Measurements from ENCODE around the gene LBH. TPM values are rescaled to one million over a fixed set of nuclear protein-coding genes. Genes with fewer than 3 reads are reported as not detected.

The LBH gene
- total RNA-seq, 2 donors from 2014 or later = 8.7 to 16.1 TPM

DNA sequence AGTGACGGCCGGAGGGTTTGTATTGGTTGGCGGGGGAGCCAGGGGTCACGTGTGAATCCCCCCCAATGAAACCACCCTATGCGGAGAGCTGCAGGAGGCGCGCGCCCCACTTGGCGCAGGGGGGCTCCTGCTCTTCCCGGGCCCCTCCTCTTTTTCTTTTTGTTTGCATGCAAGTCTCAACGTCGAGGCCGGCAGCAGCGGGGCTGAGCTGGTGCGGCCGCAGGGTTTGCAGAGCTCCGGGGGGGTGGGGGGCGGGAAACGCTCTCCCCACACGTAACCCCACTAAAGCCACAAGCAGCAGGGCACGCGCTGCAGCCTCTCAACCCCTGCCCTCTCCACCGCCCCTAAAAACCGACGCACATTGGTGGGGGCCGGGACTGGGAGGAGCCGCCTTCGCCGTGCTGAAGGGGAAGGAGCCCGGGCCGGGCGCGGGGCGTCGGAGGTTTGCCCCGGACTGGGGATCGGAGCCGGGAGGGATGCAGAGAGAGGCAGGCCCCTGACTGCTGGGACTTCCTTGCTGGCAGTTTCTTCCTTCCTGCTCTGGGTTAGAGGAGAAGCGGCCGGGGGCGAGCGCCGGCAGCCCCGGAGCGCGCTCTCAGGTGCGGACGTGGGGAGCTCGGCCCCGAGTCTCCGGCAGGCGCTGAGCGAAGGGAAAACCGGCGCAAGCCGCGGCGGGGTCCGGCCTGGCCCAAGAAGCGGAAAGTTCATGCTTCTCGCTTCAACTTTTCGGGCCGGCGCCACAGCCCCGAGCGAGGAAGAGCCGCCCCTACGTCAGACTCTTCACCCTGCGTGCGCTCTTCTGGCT lies 864 bp downstream of the LBH start:
- Histone ChIP-seq H3K9ac (ENCODE audit: low read depth in 2 of 2, low read length in 2 of 2) (peak overlapping the region; percentile 58 to 80), H3K27me3 (peaks cover 30% of the 10 kb centered on the region)
- TF ChIP-seq, protein P1, sequence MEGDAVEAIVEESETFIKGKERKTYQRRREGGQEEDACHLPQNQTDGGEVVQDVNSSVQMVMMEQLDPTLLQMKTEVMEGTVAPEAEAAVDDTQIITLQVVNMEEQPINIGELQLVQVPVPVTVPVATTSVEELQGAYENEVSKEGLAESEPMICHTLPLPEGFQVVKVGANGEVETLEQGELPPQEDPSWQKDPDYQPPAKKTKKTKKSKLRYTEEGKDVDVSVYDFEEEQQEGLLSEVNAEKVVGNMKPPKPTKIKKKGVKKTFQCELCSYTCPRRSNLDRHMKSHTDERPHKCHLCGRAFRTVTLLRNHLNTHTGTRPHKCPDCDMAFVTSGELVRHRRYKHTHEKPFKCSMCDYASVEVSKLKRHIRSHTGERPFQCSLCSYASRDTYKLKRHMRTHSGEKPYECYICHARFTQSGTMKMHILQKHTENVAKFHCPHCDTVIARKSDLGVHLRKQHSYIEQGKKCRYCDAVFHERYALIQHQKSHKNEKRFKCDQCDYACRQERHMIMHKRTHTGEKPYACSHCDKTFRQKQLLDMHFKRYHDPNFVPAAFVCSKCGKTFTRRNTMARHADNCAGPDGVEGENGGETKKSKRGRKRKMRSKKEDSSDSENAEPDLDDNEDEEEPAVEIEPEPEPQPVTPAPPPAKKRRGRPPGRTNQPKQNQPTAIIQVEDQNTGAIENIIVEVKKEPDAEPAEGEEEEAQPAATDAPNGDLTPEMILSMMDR (IDR thresholded peaks at IDR 0.05) = no peak

DNA sequence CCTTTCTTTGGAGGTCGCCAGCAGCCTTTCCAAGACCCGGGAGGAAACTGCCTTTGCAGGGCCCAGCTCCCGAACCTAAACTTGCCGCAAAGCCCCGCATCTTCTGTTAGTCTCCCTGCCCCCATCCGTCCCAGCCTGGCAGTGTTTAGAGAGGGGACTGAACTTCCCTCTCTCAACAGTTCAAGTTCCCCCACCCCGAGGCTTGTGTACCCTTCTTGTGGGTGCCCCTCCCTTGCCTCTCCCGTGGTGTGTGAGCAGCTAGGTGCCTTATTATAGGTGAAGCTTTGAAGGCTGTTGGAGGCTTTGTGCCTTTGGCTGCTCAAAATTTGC lies 1.4 kb downstream of the LBH start:
- H3K4me3 ChIP-seq = peak overlapping the region; percentile 60
- H3K9me3 ChIP-seq = no peaks in the 10 kb centered on the region
- peaks cover 30% of the 10 kb centered on the region for H3K27me3 ChIP-seq
- TF ChIP-seq, protein P1 (IDR thresholded peaks at IDR 0.05) = no peak
- no peaks in the 10 kb centered on the region for H3K4me1 ChIP-seq
- H3K9ac ChIP-seq (ENCODE audit: low read depth in 2 of 2, low read length in 2 of 2) = peak overlapping the region; percentile 54 to 58
- intact Hi-C loops (cut with DNase I) = loop anchor here (10.0 kb wide), 1 partner anchor 212 kb away; the partner anchor contains the start of gene LCLAT1
- no peaks in the 10 kb centered on the region for H3K36me3 ChIP-seq
- peak overlapping the region; percentile 76 for H3K27ac ChIP-seq
- no peak for DNase-seq

More for the DNA sequence above, 864 bp downstream of the LBH start:
- no peaks in the 10 kb centered on the region for H3K36me3 ChIP-seq
- peak; percentile 59 for DNase-seq
- no peaks in the 10 kb centered on the region for H3K4me1 ChIP-seq
- intact Hi-C loops (cut with DNase I) = loop anchor here (10.0 kb wide), 1 partner anchor 213 kb away; the partner anchor contains the start of gene LCLAT1
- peak overlapping the region; percentile 76 for H3K27ac ChIP-seq
- peak overlapping the region; percentile 60 for H3K4me3 ChIP-seq
- no peaks in the 10 kb centered on the region for H3K9me3 ChIP-seq

DNA sequence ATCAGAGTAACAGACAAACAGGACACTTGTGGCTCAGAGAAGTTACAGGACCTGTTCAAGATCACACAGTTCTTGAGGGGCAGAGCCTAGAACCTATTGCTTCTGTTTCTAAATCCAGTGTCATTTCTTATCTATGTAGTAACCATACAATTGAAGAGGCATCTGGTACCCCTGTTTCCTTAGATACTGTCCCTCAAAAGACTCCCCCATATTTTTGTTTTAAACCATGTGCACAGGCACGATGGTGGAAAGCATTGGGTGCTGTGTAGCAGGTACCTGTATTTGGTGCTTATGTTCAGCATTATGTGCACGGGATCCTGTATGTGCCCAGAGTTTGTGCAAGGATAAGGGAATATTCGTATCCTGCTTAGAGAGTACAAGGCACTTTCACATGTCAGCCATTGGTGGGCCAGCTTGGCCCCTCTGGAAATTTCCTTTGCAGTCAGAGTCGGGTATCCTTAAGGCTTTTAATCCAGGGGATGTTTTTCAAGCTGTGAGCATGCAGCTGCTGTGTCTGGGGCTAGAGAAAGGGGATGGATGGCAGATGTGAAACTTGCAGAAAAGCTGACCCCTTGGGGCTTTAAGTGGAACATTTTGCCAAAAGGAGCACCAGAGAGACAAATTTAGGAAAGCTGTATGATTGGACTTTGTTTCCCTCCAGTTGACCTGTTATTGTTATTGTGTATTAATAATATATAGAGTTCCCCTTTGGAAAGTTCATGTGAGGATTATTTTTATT lies 2.1 kb downstream of the LBH start:
- H3K4me3 ChIP-seq = peak overlapping the region; percentile 60
- TF ChIP-seq, protein P1 (IDR thresholded peaks at IDR 0.05) = no peak
- peak overlapping the region; percentile 76 for H3K27ac ChIP-seq
- no peak for DNase-seq
- no peaks in the 10 kb centered on the region for H3K4me1 ChIP-seq
- H3K9me3 ChIP-seq = no peaks in the 10 kb centered on the region
- H3K36me3 ChIP-seq = no peaks in the 10 kb centered on the region
- intact Hi-C loops (cut with DNase I) = loop anchor here (10.0 kb wide), 1 partner anchor 211 kb away; the partner anchor contains the start of gene LCLAT1
- H3K9ac ChIP-seq (ENCODE audit: low read depth in 2 of 2, low read length in 2 of 2) = peak overlapping the region in 1 of 2 donors; percentile 52
- H3K27me3 ChIP-seq = peaks cover 30% of the 10 kb centered on the region

DNA sequence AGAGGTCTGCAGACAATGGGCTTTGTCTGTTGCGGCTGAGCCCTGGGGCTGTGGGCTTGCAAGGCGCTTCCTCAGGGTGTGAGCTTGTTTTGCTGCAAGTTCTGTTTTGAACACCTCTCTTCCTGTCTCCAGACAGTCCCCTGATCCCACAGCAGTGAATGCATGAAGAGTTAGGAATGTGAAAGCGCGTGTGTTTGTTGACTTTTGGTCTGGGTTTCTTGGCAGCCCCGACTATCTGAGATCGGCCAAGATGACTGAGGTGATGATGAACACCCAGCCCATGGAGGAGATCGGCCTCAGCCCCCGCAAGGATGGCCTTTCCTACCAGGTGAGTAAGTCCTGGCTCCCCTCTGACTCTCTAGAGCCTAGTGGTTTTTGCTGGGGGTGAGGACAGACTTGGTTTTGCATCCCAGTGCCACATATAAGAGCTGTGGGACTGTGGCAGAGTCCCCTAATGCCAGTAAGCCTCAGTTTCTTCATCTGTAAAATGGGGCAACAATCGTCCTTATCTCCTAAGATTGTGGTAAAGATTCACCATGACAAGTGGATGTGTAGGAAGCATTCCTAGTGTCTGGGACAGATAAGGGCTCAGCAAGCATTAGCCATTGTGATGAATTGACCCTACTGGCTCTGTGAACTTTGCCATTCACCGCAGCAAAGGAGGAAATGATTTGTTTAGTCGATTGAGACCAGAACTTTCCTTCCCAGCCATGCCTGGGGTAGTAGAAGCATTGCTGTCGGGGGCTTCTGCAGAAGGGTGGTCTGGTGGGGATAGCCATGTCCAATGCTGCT lies 3.0 kb downstream of the LBH start:
- H3K4me3 ChIP-seq = peak overlapping the region; percentile 60
- H3K9ac ChIP-seq (ENCODE audit: low read depth in 2 of 2, low read length in 2 of 2) = no peak overlapping the region
- no peak for DNase-seq

More for the DNA sequence above, 3.0 kb downstream of the LBH start:
- Histone ChIP-seq H3K9me3 (no peaks in the 10 kb centered on the region), H3K36me3 (no peaks in the 10 kb centered on the region), H3K4me1 (no peaks in the 10 kb centered on the region), H3K27me3 (peaks cover 30% of the 10 kb centered on the region), H3K27ac (peak overlapping the region; percentile 36)
- intact Hi-C loops (cut with DNase I) = loop anchor here (10.0 kb wide), 1 partner anchor 210 kb away; the partner anchor contains the start of gene LCLAT1
- TF ChIP-seq, protein P1 (IDR thresholded peaks at IDR 0.05) = no peak

Measured in colonic mucosa (tissue), 4 donors.